IMR-90 (cell line): ENCODE measurements around the gene NUDT6. TPM values are rescaled to one million over a fixed set of nuclear protein-coding genes. Genes with fewer than 3 reads are reported as not detected.
A peak's percentile ranks its signal among the peaks of the same experiment; 100 is the strongest.

Experiments used
- ATAC-seq: fragments of 200-7000 bp; cut with Tn5 transposase; 2 replicates; pipeline ENCODE4 v1.9.1; 2020; ENCODE audit warnings: low read depth, mild to moderate bottlenecking, moderate library complexity
- BruUV-seq: library from RNA; stranded (reverse); fragments of 400-500 nt; replicated peaks from 2 replicates; lab custom pipeline; 2021; lab: Mats Ljungman, UMichigan
- CTCF ChIA-PET: fragments of 300-600 bp; formaldehyde crosslinking; extraction: SDS; loops from one replicate; lab custom pipeline; 2021; ENCODE audit warnings: antibody characterized with exemption; lab: Yijun Ruan, JAX
- POLR2A ChIA-PET: fragments of 300-600 bp; sonication (Branson Sonifier 250); formaldehyde crosslinking; loops from one replicate; lab custom pipeline; 2022; ENCODE audit warnings: antibody characterized with exemption; ENCODE audit not compliant: unreplicated experiment; lab: Charles Lee
- DNase-seq: peaks from one replicate; pipeline ENCODE4 v3.0.0; 2013
- H2AFZ ChIP-seq: replicated peaks from 2 replicates; pipeline ENCODE3; 2013; ENCODE audit warnings: low read length, mild to moderate bottlenecking; ENCODE audit not compliant: poor library complexity
- H2AK5ac ChIP-seq: 2 replicates; pipeline ENCODE4 v1.6.1; 2013; ENCODE audit warnings: low read depth, low read length, inconsistent platforms
- H2AK9ac ChIP-seq: replicated peaks from 2 replicates; pipeline ENCODE3; 2013; ENCODE audit warnings: mild to moderate bottlenecking, low read depth, low read length, moderate library complexity; ENCODE audit not compliant: poor library complexity
- H2BK120ac ChIP-seq: 2 replicates; pipeline ENCODE4 v1.6.1; 2013; ENCODE audit warnings: low read depth, low read length, inconsistent platforms
- H2BK15ac ChIP-seq: 3 replicates; pipeline ENCODE4 v1.6.1; 2013; ENCODE audit warnings: low read depth, low read length, inconsistent platforms
- H2BK20ac ChIP-seq: 2 replicates; pipeline ENCODE4 v1.6.1; 2013; ENCODE audit warnings: low read depth, mild to moderate bottlenecking, inconsistent platforms, low read length, moderate library complexity
- H2BK5ac ChIP-seq: 2 replicates; pipeline ENCODE4 v1.6.1; 2013; ENCODE audit warnings: mild to moderate bottlenecking, low read depth, low read length, inconsistent platforms; ENCODE audit not compliant: poor library complexity, severe bottlenecking
- H3K14ac ChIP-seq: replicated peaks from 2 replicates; pipeline ENCODE4 v1.6.1; 2013; ENCODE audit warnings: low read depth, low read length, inconsistent platforms
- H3K18ac ChIP-seq: 2 replicates; pipeline ENCODE4 v1.6.1; 2013; ENCODE audit warnings: low read depth, low read length, control low read depth
- H3K23ac ChIP-seq: 2 replicates; pipeline ENCODE4 v1.6.1; 2013; ENCODE audit warnings: low read depth, low read length, inconsistent platforms
- H3K27ac ChIP-seq: 2 replicates; pipeline ENCODE4 v1.5.1; 2013; ENCODE audit warnings: mild to moderate bottlenecking, control low read depth, low read length; ENCODE audit not compliant: insufficient read depth
- H3K27me3 ChIP-seq: 2 replicates; pipeline ENCODE4 v1.6.1; 2013; ENCODE audit warnings: low read length; ENCODE audit not compliant: control insufficient read depth, insufficient read depth
- H3K36me3 ChIP-seq: 2 replicates; pipeline ENCODE4 v1.6.1; 2013; ENCODE audit warnings: low read length, mixed read lengths; ENCODE audit not compliant: control insufficient read depth, insufficient read depth
- H3K4ac ChIP-seq: 2 replicates; pipeline ENCODE4 v1.6.1; 2013; ENCODE audit warnings: low read depth, low read length, inconsistent platforms
- H3K4me1 ChIP-seq: 2 replicates; pipeline ENCODE4 v1.6.1; 2013; ENCODE audit warnings: low read length, mixed read lengths; ENCODE audit not compliant: control insufficient read depth, insufficient read depth
- H3K4me2 ChIP-seq: 2 replicates; pipeline ENCODE4 v1.6.1; 2013; ENCODE audit warnings: low read depth, mild to moderate bottlenecking, control low read depth, low read length, moderate library complexity
- H3K4me3 ChIP-seq: 2 replicates; pipeline ENCODE4 v1.5.1; 2013; ENCODE audit warnings: low read depth, mild to moderate bottlenecking, control low read depth, low read length, moderate library complexity; ENCODE audit not compliant: insufficient read depth
- H3K56ac ChIP-seq: 2 replicates; pipeline ENCODE4 v1.6.1; 2013; ENCODE audit warnings: low read length, inconsistent platforms; ENCODE audit not compliant: insufficient read depth; ENCODE audit errors: extremely low read depth
- H3K79me1 ChIP-seq, 2 experiments: 2 replicates each; pipeline ENCODE4 v1.6.1; 2013; ENCODE audit warnings: low read length in 2 of 2, inconsistent platforms in 1 of 2, low read depth in 1 of 2
- H3K9ac ChIP-seq: 2 replicates; pipeline ENCODE4 v1.6.1; 2013; ENCODE audit warnings: low read depth, low read length, control low read depth
- H3K9me1 ChIP-seq: 2 replicates; pipeline ENCODE4 v1.6.1; 2013; ENCODE audit warnings: low read length, inconsistent platforms; ENCODE audit not compliant: insufficient read depth
- H3K9me3 ChIP-seq: 2 replicates; pipeline ENCODE4 v1.6.1; 2013; ENCODE audit warnings: low read length; ENCODE audit not compliant: control insufficient read depth, insufficient read depth
- H4K20me1 ChIP-seq: 2 replicates; pipeline ENCODE4 v1.6.1; 2013; ENCODE audit warnings: low read length, inconsistent platforms; ENCODE audit not compliant: insufficient read depth
- H4K5ac ChIP-seq: 2 replicates; pipeline ENCODE4 v1.6.1; 2013; ENCODE audit warnings: mild to moderate bottlenecking, low read depth, low read length, control low read depth
- H4K8ac ChIP-seq, 2 experiments: 2 replicates each; pipeline ENCODE4 v1.6.1; 2013; ENCODE audit warnings: low read depth in 2 of 2, low read length in 2 of 2, control low read depth in 1 of 2, inconsistent platforms in 1 of 2
- H4K91ac ChIP-seq: 2 replicates; pipeline ENCODE4 v1.6.1; 2013; ENCODE audit warnings: low read depth, low read length, inconsistent platforms; ENCODE audit not compliant: insufficient read depth
- BHLHE40 ChIP-seq: fragments of 150-350 bp; IDR thresholded peaks from 2 replicates; pipeline ENCODE4 v1.6.1; 2016; ENCODE audit warnings: mild to moderate bottlenecking, low read depth, low read length
- CEBPB ChIP-seq: IDR thresholded peaks from 2 replicates; pipeline ENCODE4 v1.6.1; 2012; ENCODE audit warnings: low read depth, low read length, improper control_type of control experiment
- CHD1 ChIP-seq: IDR thresholded peaks from 2 replicates; pipeline ENCODE4 v1.6.1; 2012; ENCODE audit warnings: low read depth, low read length, improper control_type of control experiment
- CTCF ChIP-seq: conservative IDR thresholded peaks from 2 replicates; pipeline ENCODE4 v1.5.1; 2012; ENCODE audit warnings: mild to moderate bottlenecking, low read depth, low read length, improper control_type of control experiment
- ELK1 ChIP-seq: fragments of 150-350 bp; IDR thresholded peaks from 2 replicates; pipeline ENCODE4 v1.6.1; 2016; ENCODE audit warnings: low read depth, mild to moderate bottlenecking, low read length, moderate library complexity, borderline replicate concordance
- FOS ChIP-seq: fragments of 150-350 bp; IDR thresholded peaks from 2 replicates; pipeline ENCODE4 v1.6.1; 2016; ENCODE audit warnings: low read depth, low read length
- MAFK ChIP-seq: IDR thresholded peaks from 2 replicates; pipeline ENCODE4 v1.6.1; 2012; ENCODE audit warnings: low read depth, low read length, improper control_type of control experiment
- MAZ ChIP-seq: IDR thresholded peaks from 2 replicates; pipeline ENCODE4 v1.6.1; 2012; ENCODE audit warnings: low read depth, mild to moderate bottlenecking, low read length, improper control_type of control experiment, moderate library complexity, borderline replicate concordance
- MXI1 ChIP-seq: IDR thresholded peaks from 2 replicates; pipeline ENCODE4 v1.6.1; 2012; ENCODE audit warnings: low read depth, mild to moderate bottlenecking, low read length, moderate library complexity, borderline replicate concordance
- NFE2L2 ChIP-seq: fragments of 150-350 bp; IDR thresholded peaks from 2 replicates; pipeline ENCODE4 v1.6.1; 2016; ENCODE audit warnings: low read depth, mild to moderate bottlenecking, low read length
- POLR2A ChIP-seq: IDR thresholded peaks from 2 replicates; pipeline ENCODE4 v1.6.1; 2012; ENCODE audit warnings: mild to moderate bottlenecking, low read depth, low read length
- RAD21 ChIP-seq: IDR thresholded peaks from 2 replicates; pipeline ENCODE4 v1.6.1; 2012; ENCODE audit warnings: low read length, improper control_type of control experiment
- RCOR1 ChIP-seq: IDR thresholded peaks from 2 replicates; pipeline ENCODE4 v1.6.1; 2012; ENCODE audit warnings: mild to moderate bottlenecking, low read length, improper control_type of control experiment; ENCODE audit not compliant: insufficient replicate concordance
- RFX5 ChIP-seq: IDR thresholded peaks from 2 replicates; pipeline ENCODE4 v1.8.0; 2012; ENCODE audit warnings: low read depth, mild to moderate bottlenecking, low read length, moderate library complexity
- SMC3 ChIP-seq: fragments of 150-350 bp; IDR thresholded peaks from 2 replicates; pipeline ENCODE4 v1.6.1; 2016; ENCODE audit warnings: low read depth, mild to moderate bottlenecking, antibody characterized with exemption, low read length, moderate library complexity
- USF2 ChIP-seq: fragments of 150-350 bp; IDR thresholded peaks from 2 replicates; pipeline ENCODE4 v1.6.1; 2017; ENCODE audit warnings: mild to moderate bottlenecking, antibody characterized with exemption, low read length, low read depth
- WGBS, 2 experiments: methylation state at CpG; one replicate each; pipeline versions ENCODE4 v1.1.5 to v1.1.7; 2013; ENCODE audit warnings: missing lambda C conversion rate in 2 of 2; ENCODE audit not compliant: insufficient read length in 1 of 2; ENCODE audit errors: extremely low coverage in 2 of 2; 5-methylcytosine and 5-hydroxymethylcytosine counted together
- dilution Hi-C: fragments of 300-500 bp; cut with HindIII; formaldehyde crosslinking; loops from one replicate; pipeline ENCODE4 v1.14.3; 2018; ENCODE audit warnings: low sequenced_read_pairs; ENCODE audit not compliant: unreplicated experiment
- in situ Hi-C: fragments of 300-500 bp; cut with MboI; formaldehyde crosslinking; loops from 3 replicates; pipeline ENCODE4 v1.14.3; 2019; ENCODE audit warnings: low sequenced_read_pairs, inconsistent platforms, mixed read lengths
- intact Hi-C: fragments of 100-400 bp; cut with micrococcal nuclease; formaldehyde crosslinking; loops from 2 replicates; pipeline ENCODE4 v1.10.0; 2022
- polyA plus RNA-seq, 3 experiments: library from polyadenylated mRNA; depleted of rRNA; stranded (reverse); fragments of >200 nt; gene quantifications; 2 replicates each; pipeline ENCODE4 v1.2.3, GENCODE V29; 2012; ENCODE audit warnings: low replicate concordance in 1 of 3
- total RNA-seq: library from RNA; depleted of rRNA; stranded (reverse); fragments of >200 nt; gene quantifications from 2 replicates; pipeline ENCODE4 v1.2.3, GENCODE V29; 2012

The NUDT6 gene
- total and polyA plus RNA-seq, 2 of the 4 experiments (the other 2 are of a cell fraction) = 2.7 to 4.8 TPM

GRCh38 chr4:122958505-122958904 lies 36.1 kb upstream of the NUDT6 start:
- dilution Hi-C loops (no loop called here), intact Hi-C loops (no loop called here), in situ Hi-C loops (no loop called here)
- H2BK20ac ChIP-seq = peak overlapping the region; percentile 60; the same call in 1 of the 2 replicates
- H3K23ac ChIP-seq = peak overlapping the region; percentile 56; the same call in 1 of the 2 replicates
- H3K4me3 ChIP-seq = no peak overlapping the region
- H3K27me3 ChIP-seq = no peaks in the 10 kb centered on the region
- peaks cover 9 to 26% of the 10 kb centered on the region in 2 experiments for H3K79me1 ChIP-seq
- H3K27ac ChIP-seq = no peak overlapping the region
- H4K8ac ChIP-seq = peak overlapping the region in 1 of 2 experiments; percentile 50; a peak in 1 of 4 replicates
- H2AK9ac ChIP-seq = no peak overlapping the region
- H4K20me1 ChIP-seq = no peaks in the 10 kb centered on the region
- H3K14ac ChIP-seq = peak overlapping the region; percentile 72; the same call in 1 of the 2 replicates
- H2BK120ac ChIP-seq = peak overlapping the region; percentile 66
- no peak for DNase-seq
- peaks cover 3% of the 10 kb centered on the region; the same call in 1 of the 2 replicates for H3K36me3 ChIP-seq
- BruUV-seq = no TSS peak
- H3K56ac ChIP-seq = no peak overlapping the region
- H3K4ac ChIP-seq = peak overlapping the region; percentile 15; the same call in 1 of the 2 replicates
- no peak overlapping the region for H3K4me2 ChIP-seq
- H2BK15ac ChIP-seq = 0 out of 3 replicates have a peak overlapping the region, but pooled peaks have one; percentile 55
- ChIA-PET POLR2A (no interaction called here), CTCF (no interaction called here)
- H2BK5ac ChIP-seq = no peak overlapping the region
- H4K91ac ChIP-seq = 0 out of 2 replicates have a peak overlapping the region, but pooled peaks have one; percentile 7
- no CpG with 5 or more reads among the region's 2 CpGs for WGBS, 2 experiments
- peak overlapping the region; percentile 7; the same call in 1 of the 2 replicates for H3K18ac ChIP-seq
- no peak overlapping the region for H2AK5ac ChIP-seq
- TF ChIP-seq MAFK (no peak), MAZ (no peak), USF2 (no peak), CHD1 (no peak), NFE2L2 (no peak), MXI1 (no peak), RAD21 (no peak), CEBPB (no peak), RFX5 (no peak), SMC3 (no peak), BHLHE40 (no peak), RCOR1 (no peak), ELK1 (no peak), CTCF (no peak), POLR2A (no peak), FOS (no peak)
- H3K4me1 ChIP-seq = no peaks in the 10 kb centered on the region
- H3K9me1 ChIP-seq = peaks cover 6% of the 10 kb centered on the region
- H3K9me3 ChIP-seq = no peaks in the 10 kb centered on the region; the same call in 1 of the 2 replicates
- H3K9ac ChIP-seq = no peak overlapping the region
- H2AFZ ChIP-seq = no peak overlapping the region
- ATAC-seq = no peak
- peak overlapping the region; percentile 35; the same call in 1 of the 2 replicates for H4K5ac ChIP-seq
